NK-92 treated with Interleukin-12 subunit alpha and Interleukin-12 subunit beta, amount 100 ng/mL, for 24 hours (cell line): ENCODE data around the gene ADAP1.

Experiments
- DNase-seq: peaks from one replicate; lab custom pipeline; 2025; lab: John Stamatoyannopoulos, UW

The ADAP1 gene

DNA sequence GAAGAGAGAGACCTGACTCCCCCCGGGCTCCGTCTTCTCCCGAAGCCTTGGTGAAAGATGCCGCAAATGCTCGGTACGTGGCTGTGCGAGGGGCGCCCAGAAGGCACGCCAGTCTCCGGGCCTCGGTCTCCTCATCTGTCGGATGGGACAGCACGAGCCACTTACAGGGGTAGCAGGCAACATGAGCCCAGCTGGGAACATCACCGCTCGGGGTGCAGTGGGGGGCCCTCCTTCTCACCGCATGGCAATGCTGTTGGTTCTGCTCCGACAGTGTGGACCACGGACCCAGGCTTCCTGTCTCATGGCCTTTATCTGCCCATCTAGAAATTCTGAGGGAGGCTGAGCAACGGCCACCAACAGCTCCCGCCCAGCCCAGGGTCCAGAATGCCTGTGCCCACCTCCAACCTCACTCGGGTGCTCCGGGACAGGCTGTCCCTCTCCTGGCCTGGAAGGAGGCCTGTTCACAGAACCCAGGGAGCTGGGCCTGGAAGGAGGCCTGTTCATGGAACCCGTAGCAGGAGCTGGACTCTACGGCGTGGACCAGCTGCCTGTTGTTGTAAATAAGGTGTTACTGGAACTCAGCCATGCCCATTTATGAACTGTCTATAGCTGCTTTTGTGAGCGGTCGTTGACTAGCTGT lies 15.8 kb downstream of the ADAP1 start:
- no peak for DNase-seq

DNA sequence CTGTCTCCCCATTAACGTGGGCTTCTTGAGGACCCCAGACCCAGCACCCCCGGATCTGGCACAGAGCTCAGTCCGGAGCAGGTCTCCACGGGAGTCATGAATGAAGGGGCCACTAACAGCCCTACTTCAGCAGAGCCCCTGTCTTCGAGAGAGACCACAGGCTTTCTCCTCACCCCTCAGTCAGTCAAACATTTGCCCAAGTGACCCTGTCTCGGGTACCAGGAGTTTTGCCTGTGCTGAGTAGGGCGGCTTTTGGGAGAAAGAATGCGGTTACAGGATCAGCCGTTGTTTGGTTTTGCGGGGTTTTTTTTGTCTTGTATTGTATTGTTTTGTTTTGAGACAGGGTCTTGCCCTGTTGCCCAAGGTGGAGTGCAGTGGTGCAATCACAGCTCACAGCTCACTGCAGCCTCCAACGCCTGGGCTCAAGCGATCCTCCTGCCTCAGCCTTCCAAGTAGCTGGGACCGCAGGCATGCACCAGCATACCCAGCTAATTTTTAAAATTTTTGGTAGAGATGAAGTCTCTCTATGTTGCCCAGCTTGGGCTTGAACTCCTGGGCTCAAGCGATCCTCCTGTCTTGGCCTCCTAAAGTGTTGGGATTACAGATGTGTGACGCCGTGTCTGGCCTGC lies 16.5 kb downstream of the ADAP1 start:
- no peak for DNase-seq

DNA sequence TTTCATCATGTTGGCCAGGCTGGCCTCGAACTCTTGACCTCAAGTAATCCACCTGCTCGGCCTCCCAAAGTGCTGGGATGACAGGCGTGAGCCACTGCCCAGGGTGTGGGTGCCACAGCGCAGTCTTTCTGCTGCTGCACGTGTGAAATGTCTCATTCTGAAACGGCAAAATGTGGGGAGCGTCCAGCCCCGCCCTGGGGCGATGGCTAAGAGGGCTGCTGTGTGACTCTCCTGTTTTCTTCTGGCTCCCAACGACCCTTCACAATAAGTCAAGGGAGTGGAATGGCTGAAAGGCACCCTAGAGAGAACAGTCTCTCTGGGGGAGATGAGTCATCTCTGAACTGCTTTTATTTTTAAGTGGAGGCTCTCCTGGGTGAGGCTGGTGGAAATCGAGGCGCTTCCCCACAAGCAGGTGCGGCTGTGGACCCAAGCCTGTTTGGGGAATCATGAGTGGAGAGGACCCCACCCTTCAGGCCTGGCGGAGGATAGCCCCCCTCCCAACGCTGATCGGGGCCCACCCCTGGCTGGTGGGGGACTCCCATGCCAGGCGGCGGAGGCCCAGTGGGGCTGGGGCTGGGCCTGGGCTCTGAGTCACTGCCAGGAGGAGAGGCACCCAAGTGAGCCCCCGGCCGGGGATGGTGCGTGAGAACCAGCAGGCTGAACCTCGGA lies 18.0 kb downstream of the ADAP1 start:
- DNase-seq: no peak

- DNase-seq: no peak
Measured at GRCh38 chr7:935874-936385, 18.6 kb downstream of the ADAP1 start.

DNA sequence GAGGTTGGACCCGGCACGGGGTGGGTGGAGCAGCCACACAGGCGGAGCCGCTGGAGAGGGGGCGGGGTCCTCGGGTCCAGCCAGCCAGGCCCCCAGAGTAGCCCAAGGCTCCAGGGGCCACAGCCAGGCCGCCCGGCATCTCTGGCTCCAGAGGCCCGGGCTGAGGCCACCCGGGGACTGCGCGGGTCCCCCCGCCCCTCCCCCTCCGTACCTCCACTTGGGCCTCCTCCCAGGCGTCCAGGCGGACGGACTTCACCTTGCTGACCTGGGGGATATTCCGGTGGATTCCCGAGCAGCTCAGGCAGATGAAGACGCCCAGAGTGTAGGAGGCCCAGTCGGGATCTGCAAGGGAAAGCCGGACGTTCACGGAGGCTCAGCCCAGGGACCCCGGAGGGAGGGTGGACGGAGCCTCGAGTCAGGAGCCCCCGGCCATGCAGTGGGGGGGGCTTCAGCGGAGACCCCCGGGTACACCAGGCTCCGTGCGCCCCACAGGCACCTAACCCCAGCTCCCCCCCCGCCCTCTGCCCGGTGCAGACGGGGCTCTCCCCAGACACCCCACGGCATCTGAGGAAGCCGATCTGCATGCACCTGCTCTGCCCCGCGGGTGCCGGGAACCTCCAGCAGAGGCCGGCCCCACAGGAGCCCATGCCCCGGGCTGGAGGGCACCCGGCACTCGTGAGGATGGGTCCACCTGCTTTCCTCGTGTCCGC lies 19.2 kb downstream of the ADAP1 start:
- DNase-seq: no peak

- no peak for DNase-seq
Measured at GRCh38 chr7:934469-935163, 19.9 kb downstream of the ADAP1 start.

DNA sequence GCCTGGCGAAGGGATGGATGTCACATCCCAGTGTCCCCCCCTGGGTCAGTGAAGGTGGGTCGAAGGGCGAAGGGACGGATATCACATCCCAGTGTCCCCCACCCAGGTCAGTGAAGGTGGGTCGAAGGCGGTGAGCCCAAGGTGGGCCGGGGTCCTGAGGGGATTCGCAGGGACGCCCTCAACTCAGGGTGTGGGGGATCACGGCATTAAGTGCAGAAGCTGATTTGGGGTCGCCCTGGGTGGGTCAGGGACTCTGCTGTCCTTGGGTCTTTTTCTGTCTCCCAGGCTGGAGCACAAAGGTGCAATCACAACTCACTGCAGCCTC lies 21.9 kb downstream of the ADAP1 start:
- DNase-seq: no peak

DNA sequence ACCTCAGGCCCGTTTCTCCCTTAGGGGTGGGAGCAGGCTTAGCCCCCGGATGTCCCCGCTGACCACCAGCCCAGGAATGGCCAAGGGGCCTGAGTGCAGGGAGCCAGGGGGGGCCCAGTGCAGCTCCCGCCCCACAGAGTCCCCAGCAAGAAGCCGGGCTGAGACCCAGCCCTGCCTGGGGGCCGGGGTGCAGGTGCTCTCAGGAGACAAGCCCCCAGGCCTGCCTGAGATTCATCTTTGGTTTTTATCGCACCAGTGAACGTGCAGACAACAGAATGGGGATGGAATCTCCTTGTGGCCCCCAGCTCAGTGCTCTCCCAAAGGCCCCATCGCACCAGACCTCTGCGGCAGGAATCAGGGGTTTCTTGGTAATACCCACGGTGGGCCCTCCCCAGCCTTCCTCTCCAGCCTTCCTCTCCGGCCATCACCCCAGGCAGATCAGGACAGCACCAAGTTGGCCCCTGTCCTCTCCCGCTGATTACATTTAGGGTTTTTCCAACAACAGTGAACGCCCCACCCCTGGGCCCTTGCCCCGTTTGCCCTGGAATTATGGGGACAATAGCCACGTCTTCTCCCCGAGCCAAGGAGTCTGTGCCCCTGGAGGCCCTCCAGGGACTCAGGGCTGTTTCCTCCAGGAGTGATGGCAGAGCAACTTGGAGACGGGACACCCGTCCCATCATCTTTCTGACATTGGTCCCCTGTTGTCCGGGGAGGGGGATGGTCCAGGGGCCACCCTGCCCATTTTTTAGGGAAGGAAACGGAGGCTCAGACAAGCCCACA lies 22.4 kb downstream of the ADAP1 start:
- no peak for DNase-seq

- DNase-seq: no peak
Measured at GRCh38 chr7:930975-931758, 23.3 kb downstream of the ADAP1 start.

DNA sequence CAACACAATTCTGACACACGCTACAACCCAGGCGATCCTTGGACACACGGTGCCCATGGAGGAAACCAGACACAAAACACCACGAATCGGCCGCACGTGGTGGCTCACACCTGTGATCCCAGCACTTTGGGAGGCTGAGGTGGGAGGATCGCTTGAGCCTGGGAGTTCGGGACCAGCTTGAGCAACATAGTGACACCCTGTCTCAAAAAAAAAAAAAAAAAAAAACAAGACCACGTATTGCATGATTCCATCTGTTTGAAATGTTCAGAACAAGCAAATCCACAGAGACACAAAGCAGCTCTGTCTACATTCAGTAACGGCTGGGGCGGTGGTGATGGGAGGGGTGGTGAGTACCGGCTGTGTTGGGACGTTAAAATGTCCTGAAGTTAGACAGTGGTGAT lies 25.2 kb downstream of the ADAP1 start:
- DNase-seq: no peak

GRCh38 chr7:927031-927671 lies 27.3 kb downstream of the ADAP1 start:
- DNase-seq: no peak

DNA sequence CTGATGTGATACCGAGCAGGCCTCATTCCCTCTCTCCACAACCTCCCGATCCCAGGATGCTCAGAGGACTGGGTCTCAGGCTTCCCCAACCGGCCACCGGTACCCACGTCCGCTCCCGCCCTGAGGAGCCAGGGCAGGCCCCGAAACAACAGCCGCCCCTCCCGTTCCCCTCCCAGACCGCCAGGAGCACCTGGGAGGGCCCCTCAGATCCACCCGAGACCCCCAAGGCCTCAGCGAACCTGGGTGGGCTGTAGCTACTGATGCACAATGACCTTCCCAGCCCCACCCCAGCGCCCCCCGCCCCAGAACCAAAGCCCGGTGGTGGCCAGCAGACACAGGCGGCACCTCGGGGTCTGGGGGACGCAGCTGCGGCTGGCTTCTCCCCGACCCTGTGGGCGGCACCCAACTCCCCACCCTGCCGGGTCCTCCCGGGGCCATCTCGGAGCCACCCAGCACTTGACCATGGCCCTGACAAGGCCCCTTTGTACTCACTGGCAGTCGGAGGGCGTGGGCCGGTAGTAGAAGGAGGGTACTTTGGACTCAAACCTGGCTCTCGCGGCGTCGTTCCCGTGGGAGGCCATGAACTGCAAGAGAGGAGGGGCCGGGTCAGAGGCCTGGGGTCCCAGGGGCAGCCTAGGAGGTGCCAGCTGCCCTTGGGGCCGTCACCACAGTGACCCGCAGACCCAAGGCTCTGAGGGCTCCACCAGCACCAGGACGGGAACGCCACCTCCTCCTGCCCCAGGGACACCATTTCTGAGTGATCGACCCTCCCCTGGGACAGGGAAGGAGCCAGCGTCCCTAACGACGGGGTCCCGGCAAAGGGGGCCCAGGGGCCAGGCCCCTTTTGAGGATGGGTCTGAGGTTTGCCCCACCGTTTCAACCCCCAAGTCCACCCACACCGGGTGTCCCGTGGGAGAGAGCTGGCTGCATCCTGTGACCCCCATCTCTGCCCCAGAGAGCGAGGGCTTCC lies 28.1 kb downstream of the ADAP1 start:
- no peak for DNase-seq

DNA sequence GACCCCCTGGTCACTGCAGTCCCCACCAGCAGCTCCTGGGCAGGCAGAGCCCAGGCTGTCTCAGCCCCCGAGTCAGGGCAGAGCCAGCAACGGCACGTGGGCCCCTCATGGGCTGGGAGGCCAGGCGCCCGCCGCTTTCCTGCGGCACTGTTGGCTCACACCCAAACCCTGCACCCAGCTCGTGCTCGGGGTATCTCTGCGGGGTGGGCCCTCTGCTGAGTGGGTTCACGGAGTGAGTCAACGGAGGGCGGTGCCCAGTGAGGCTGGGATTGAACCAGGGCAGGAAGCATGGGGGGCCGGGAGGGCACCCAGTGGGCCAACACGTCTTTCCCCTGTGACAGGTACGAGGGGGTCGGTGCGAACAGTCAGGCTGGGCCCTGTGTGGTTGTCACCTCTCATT lies 28.9 kb downstream of the ADAP1 start:
- DNase-seq: no peak

DNA sequence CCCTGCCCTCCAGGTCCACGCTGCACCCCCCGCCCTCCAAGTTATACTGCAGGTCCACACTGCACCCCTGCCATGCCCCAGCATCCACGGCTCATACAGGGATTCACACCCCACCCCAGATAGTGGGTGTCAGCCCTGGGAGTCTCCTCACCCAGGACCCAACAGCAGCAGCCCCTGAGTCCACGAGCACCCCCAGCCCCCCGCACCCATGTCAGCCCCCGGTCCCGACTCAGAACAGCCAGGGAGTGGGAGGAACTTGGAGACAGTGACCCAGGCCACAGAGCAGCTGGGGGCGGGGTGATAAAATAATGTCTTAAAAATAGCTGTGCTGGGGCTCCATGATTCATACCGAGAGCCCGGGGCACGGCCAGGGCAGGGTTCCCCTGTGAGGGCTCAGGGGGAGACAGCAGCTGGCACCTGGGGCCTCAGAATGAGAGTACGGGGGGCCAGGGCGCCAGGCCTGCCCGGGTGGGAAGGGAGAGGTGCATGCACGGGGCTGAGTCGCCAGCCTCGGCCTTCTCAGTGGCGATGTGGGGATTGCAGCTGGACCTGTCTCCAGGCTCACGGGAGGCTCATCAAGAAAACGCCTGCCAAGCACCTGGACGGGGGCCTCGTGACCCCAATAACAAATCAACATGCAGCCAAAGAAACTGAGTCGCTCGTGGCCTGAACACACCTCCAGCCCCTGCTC lies 29.8 kb downstream of the ADAP1 start:
- DNase-seq: peak; percentile 68

DNA sequence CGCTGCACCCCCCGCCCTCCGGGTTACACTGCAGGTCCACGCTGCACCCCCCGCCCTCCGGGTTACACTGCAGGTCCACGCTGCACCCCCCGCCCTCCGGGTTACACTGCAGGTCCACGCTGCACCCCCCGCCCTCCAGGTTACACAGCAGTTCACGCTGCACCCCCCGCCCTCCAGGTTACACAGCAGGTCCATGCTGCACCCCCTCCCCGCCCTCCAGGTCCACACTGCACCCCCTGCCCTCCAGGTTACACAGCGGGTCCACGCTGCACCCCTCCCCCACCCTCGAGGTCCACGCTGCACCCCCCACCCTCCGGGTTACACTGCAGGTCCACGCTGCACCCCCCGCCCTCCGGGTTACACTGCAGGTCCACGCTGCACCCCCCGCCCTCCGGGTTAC lies 30.4 kb downstream of the ADAP1 start:
- peak; percentile 63 for DNase-seq

DNA sequence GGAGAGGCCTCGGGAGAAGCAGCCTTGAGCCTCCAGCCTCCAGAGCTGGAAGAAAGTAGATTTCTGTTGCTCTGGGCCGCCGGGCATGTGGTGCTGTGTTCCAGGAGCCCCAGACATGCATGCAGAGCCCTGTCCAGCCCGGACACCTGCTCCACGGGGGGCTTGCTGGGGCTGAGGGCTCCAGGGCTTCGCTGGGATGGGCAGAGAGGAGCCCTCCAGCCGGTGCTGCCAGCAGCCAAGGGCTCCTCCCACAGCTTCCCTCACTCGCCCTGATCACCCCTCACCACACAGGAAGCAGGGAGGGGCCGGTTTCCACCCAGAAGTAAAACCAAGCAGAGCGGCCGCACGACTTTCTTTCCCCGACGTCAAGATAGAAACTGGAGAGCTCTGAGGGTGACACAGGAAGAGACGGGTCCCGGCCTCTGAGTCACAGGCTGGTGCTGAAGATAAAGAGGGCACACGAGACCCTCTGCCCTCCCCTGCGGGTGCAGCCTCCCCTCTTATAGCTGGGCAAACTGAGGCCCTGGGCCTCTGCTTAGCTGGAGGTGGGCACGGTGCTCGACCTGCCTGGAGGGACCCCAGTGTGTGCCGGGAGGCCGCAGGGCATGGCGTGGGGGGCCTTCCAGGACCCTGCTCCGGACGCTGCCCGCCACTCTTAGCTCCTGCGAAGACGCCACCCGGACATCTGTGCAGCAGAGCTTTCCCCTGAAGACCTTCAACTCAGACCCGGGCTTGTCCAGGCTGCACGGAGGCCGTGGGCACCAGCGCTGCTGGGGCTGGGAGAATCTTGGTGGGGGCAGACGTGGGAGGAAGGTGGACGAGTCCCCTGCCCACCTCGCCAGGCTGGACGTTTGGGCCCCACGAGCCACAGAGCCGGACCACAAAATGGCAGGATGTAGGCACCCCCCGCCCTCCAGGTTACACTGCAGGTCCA lies 31.1 kb downstream of the ADAP1 start:
- DNase-seq: peak; percentile 89
